ENCODE results near the gene CSNK1G3. TPM values are rescaled to one million over a fixed set of nuclear protein-coding genes. Genes with fewer than 3 reads are reported as not detected.

The CSNK1G3 gene
- total RNA-seq, 4 donors from 2014 or later = 31.8 to 84.0 (median 55.9) TPM

- H3K27me3 ChIP-seq = no peaks in the 10 kb centered on the region
- H3K36me3 ChIP-seq = peaks cover 0 to 30% (median 15%) of the 10 kb centered on the region in 4 donors
- TF ChIP-seq POLR2A (IDR thresholded peaks at IDR 0.05) (no peak), CTCF (IDR thresholded peaks at IDR 0.05) (no peak), POLR2AphosphoS5 (IDR thresholded peaks at IDR 0.05) (no peak), EP300 (IDR thresholded peaks at IDR 0.05; ENCODE audit: low read depth) (no peak)
- no peak for DNase-seq
- H3K27ac ChIP-seq = no peak overlapping the region
- no peaks in the 10 kb centered on the region for H3K4me1 ChIP-seq
- H3K4me3 ChIP-seq = no peak overlapping the region
- in situ Hi-C loops (cut with MboI; ENCODE audit: low pct_ligation_motif_present in 1 of 4, low pct_unique_long_range_greater_than_20kb in 1 of 4, low sequenced_read_pairs in 3 of 4) = loop anchor here in 3 of 4 donors (10.0 to 25.0 kb wide), 2 partner anchors 190 to 1082 kb away; no protein-coding TSS in a partner anchor
- no peaks in the 10 kb centered on the region for H3K9me3 ChIP-seq
- intact Hi-C loops (cut with DNase I; ENCODE audit: low total_unique reads) = no loop called here
Observed at GRCh38 chr5:123594434-123594833, 82.5 kb downstream of the CSNK1G3 start.

DNA sequence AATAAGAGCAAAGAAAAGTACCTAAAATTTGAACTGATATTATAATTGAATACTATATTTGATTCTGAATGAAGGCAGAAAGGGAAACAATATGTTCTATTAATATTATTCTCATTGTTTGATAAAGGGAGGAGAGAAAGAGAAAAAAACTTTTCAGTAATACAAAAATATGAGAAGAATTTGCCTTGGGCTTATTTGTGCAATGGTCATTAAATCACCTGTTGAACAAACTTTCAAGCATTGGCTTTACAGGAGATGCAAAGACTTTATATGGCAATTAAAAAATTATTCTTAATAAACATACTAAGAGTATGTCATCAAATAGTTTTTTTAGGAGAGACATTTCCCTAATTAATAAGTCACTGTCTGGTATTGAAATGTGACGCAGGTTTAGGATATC is 85.0 kb downstream of the CSNK1G3 start:
- H3K4me1 ChIP-seq = no peaks in the 10 kb centered on the region
- DNase-seq = no peak
- H3K9me3 ChIP-seq = no peaks in the 10 kb centered on the region
- intact Hi-C loops (cut with DNase I; ENCODE audit: low total_unique reads) = no loop called here
- TF ChIP-seq EP300 (IDR thresholded peaks at IDR 0.05; ENCODE audit: low read depth) (no peak), CTCF (IDR thresholded peaks at IDR 0.05) (no peak), POLR2A (IDR thresholded peaks at IDR 0.05) (no peak), POLR2AphosphoS5 (IDR thresholded peaks at IDR 0.05) (no peak)
- H3K4me3 ChIP-seq = no peak overlapping the region
- no peaks in the 10 kb centered on the region for H3K27me3 ChIP-seq
- WGBS, 2 donors (ENCODE audit: low coverage in 1 of 2) = 100% methylated on average over 1 of the region's 1 CpG
- peaks cover 0 to 21% (median 9%) of the 10 kb centered on the region in 4 donors for H3K36me3 ChIP-seq
- no peak overlapping the region for H3K27ac ChIP-seq
- in situ Hi-C loops (cut with MboI; ENCODE audit: low pct_ligation_motif_present in 1 of 4, low pct_unique_long_range_greater_than_20kb in 1 of 4, low sequenced_read_pairs in 3 of 4) = loop anchor here in 3 of 4 donors (10.0 to 25.0 kb wide), 2 partner anchors 192 to 1085 kb away; no protein-coding TSS in a partner anchor

DNA sequence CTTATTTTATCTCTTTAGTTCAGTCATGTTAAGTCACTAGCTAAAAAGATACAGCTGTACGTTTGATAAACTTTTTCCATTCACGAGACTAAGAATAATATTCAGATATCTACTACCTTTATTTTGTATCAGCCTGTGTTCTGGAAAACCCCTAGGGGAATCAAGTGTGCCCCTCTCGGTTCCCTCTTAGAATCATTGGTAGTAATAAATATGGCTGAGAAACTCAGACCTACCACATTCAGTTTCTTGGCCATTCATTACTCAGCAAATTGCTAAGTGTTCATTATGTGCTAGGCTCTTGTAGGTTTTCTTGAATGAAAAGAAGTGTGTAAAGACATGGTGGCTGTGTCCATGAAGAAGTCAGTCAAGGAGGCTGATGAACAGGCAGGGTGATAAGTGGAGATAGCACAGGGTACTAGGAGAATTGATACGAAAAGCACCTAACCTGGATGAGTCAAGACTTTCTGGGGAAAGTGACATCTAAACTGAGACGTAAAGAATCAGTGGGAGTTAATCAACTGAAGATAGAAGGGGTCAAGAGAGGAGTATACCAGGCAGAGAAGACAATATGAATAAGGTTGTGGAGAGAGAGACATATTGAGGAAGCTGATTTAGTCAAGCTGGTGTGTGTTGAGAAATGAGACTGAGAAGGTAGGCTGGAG is 86.2 kb downstream of the CSNK1G3 start:
- no peak for TF ChIP-seq CTCF (IDR thresholded peaks at IDR 0.05)
- TF ChIP-seq POLR2A (IDR thresholded peaks at IDR 0.05) = no peak
- no peak for TF ChIP-seq POLR2AphosphoS5 (IDR thresholded peaks at IDR 0.05)
- TF ChIP-seq EP300 (IDR thresholded peaks at IDR 0.05; ENCODE audit: low read depth) = no peak
- no peaks in the 10 kb centered on the region for H3K4me1 ChIP-seq
- DNase-seq = no peak
- in situ Hi-C loops (cut with MboI; ENCODE audit: low pct_ligation_motif_present in 1 of 4, low pct_unique_long_range_greater_than_20kb in 1 of 4, low sequenced_read_pairs in 3 of 4) = loop anchor here in 3 of 4 donors (10.0 to 25.0 kb wide), 2 partner anchors 193 to 1086 kb away; no protein-coding TSS in a partner anchor
- H3K9me3 ChIP-seq = no peaks in the 10 kb centered on the region
- peaks cover 0 to 13% (median 5%) of the 10 kb centered on the region in 4 donors for H3K36me3 ChIP-seq
- H3K4me3 ChIP-seq = no peak overlapping the region
- H3K27ac ChIP-seq = no peak overlapping the region
- 81 to 91% methylated on average over 3 to 5 of the region's 5 CpGs for WGBS, 2 donors (ENCODE audit: low coverage in 1 of 2)
- no peaks in the 10 kb centered on the region for H3K27me3 ChIP-seq
- intact Hi-C loops (cut with DNase I; ENCODE audit: low total_unique reads) = no loop called here

GRCh38 chr5:123599171-123599570 is 87.2 kb downstream of the CSNK1G3 start:
- no peak for DNase-seq
- no peaks in the 10 kb centered on the region for H3K4me1 ChIP-seq
- in situ Hi-C loops (cut with MboI; ENCODE audit: low pct_ligation_motif_present in 1 of 4, low pct_unique_long_range_greater_than_20kb in 1 of 4, low sequenced_read_pairs in 3 of 4) = loop anchor here in 3 of 4 donors (10.0 to 25.0 kb wide), 2 partner anchors 194 to 1087 kb away; no protein-coding TSS in a partner anchor
- TF ChIP-seq CTCF (IDR thresholded peaks at IDR 0.05) = no peak
- no peak for TF ChIP-seq POLR2A (IDR thresholded peaks at IDR 0.05)
- no peak for TF ChIP-seq POLR2AphosphoS5 (IDR thresholded peaks at IDR 0.05)
- no peak for TF ChIP-seq EP300 (IDR thresholded peaks at IDR 0.05; ENCODE audit: low read depth)
- intact Hi-C loops (cut with DNase I; ENCODE audit: low total_unique reads) = no loop called here
- H3K36me3 ChIP-seq = peaks cover 0 to 14% (median 2%) of the 10 kb centered on the region in 4 donors
- WGBS, 2 donors (ENCODE audit: low coverage in 1 of 2) = 72 to 84% methylated on average over 2 of the region's 2 CpGs
- no peaks in the 10 kb centered on the region for H3K27me3 ChIP-seq
- H3K4me3 ChIP-seq = no peak overlapping the region
- no peak overlapping the region for H3K27ac ChIP-seq
- no peaks in the 10 kb centered on the region for H3K9me3 ChIP-seq
